GM21423 (cell line): ENCODE results near the gene NPC1.
"Not testable (repeated sequence)": the region's sequence is repeated elsewhere in the genome, so short reads cannot be mapped to it uniquely, and the experiment has no call there.

ENCODE experiments used
- ATAC-seq: cut with Tn5 transposase; IDR thresholded peaks from one replicate; pipeline ENCODE4 v1.9.1; 2021; ENCODE audit warnings: mild to moderate bottlenecking, moderate library complexity; ENCODE audit not compliant: unreplicated experiment

NPC1 gene

GRCh38 chr18:23586249-23587196 is at the start of gene NPC1:
Gene NPC1, minus strand, starts transcription at chr18:23586506. Its CDS starts 163 bp downstream, at chr18:23586343.
- peak; percentile 91 for ATAC-seq

- ATAC-seq = no peak
Measured at GRCh38 chr18:23636071-23636399, 49.7 kb upstream of the NPC1 start.

GRCh38 chr18:23635283-23636070 is 49.2 kb upstream of the NPC1 start:
- ATAC-seq = no peak

GRCh38 chr18:23634692-23635091 is 48.4 kb upstream of the NPC1 start:
- ATAC-seq = no peak

- ATAC-seq = no peak
Measured at GRCh38 chr18:23632615-23633014, 46.3 kb upstream of the NPC1 start.

GRCh38 chr18:23631746-23632145 is 45.4 kb upstream of the NPC1 start:
- no peak for ATAC-seq

GRCh38 chr18:23631312-23631711 is 45.0 kb upstream of the NPC1 start:
- ATAC-seq = no peak

GRCh38 chr18:23629444-23629946 is 43.2 kb upstream of the NPC1 start:
- ATAC-seq = peak; percentile 96

GRCh38 chr18:23627970-23628369 is 41.7 kb upstream of the NPC1 start:
- no peak for ATAC-seq

- ATAC-seq = no peak
Measured at GRCh38 chr18:23627321-23627720, 41.0 kb upstream of the NPC1 start.

GRCh38 chr18:23626451-23627279 is 40.4 kb upstream of the NPC1 start:
- no peak for ATAC-seq

GRCh38 chr18:23623040-23623439 is 36.7 kb upstream of the NPC1 start:
- no peak for ATAC-seq

GRCh38 chr18:23619388-23619881 is 33.1 kb upstream of the NPC1 start:
- peak; percentile 17 for ATAC-seq

GRCh38 chr18:23618862-23619387 is 32.6 kb upstream of the NPC1 start:
- ATAC-seq = peak; percentile 37

- peak; percentile 58 for ATAC-seq
Measured at GRCh38 chr18:23617412-23618014, 31.2 kb upstream of the NPC1 start.

GRCh38 chr18:23616258-23616657 is 30.0 kb upstream of the NPC1 start:
- no peak for ATAC-seq

GRCh38 chr18:23614891-23615290 is 28.6 kb upstream of the NPC1 start:
- no peak for ATAC-seq

- ATAC-seq = no peak
Measured at GRCh38 chr18:23614413-23614812, 28.1 kb upstream of the NPC1 start.

- ATAC-seq = not testable (repeated sequence)
Measured at GRCh38 chr18:23613091-23613475, 26.8 kb upstream of the NPC1 start.
